Mesendoderm (in vitro differentiated cells): ENCODE data around the gene ADAMTS10.
A peak's percentile ranks its signal among the peaks of the same experiment; 100 is the strongest.

ENCODE experiments used
- DNase-seq: peaks from one replicate; pipeline ENCODE4 v3.0.0; 2013
- H2AK5ac ChIP-seq: 2 replicates; pipeline ENCODE4 v1.6.1; 2013; ENCODE audit warnings: low read length, inconsistent platforms
- H2BK120ac ChIP-seq: 2 replicates; pipeline ENCODE4 v1.6.1; 2013; ENCODE audit warnings: low read depth, mild to moderate bottlenecking, low read length, moderate library complexity, mixed read lengths
- H2BK15ac ChIP-seq: replicated peaks from 2 replicates; pipeline ENCODE4 v1.6.1; 2013; ENCODE audit warnings: low read depth, mild to moderate bottlenecking, moderate library complexity
- H2BK5ac ChIP-seq: 2 replicates; pipeline ENCODE4 v1.6.1; 2013; ENCODE audit warnings: low read length, inconsistent platforms
- H3K18ac ChIP-seq: 2 replicates; pipeline ENCODE4 v1.6.1; 2013; ENCODE audit warnings: mild to moderate bottlenecking, low read length, mixed read lengths
- H3K23ac ChIP-seq: one replicate; pipeline ENCODE4 v1.6.1; 2013; ENCODE audit warnings: low read length
- H3K27ac ChIP-seq: 2 replicates; pipeline ENCODE4 v1.5.1; 2013; ENCODE audit warnings: low read depth, mild to moderate bottlenecking, inconsistent platforms, low read length, moderate library complexity
- H3K27me3 ChIP-seq: 2 replicates; pipeline ENCODE4 v1.6.1; 2013; ENCODE audit warnings: low read length, control low read depth, mild to moderate bottlenecking, inconsistent platforms; ENCODE audit not compliant: insufficient read depth, poor library complexity
- H3K36me3 ChIP-seq: 2 replicates; pipeline ENCODE4 v1.6.1; 2013; ENCODE audit warnings: low read length, inconsistent platforms; ENCODE audit not compliant: control insufficient read depth, insufficient read depth
- H3K4ac ChIP-seq: one replicate; pipeline ENCODE4 v1.6.1; 2013; ENCODE audit warnings: low read depth, mild to moderate bottlenecking, low read length, moderate library complexity
- H3K4me1 ChIP-seq: 2 replicates; pipeline ENCODE4 v1.6.1; 2013; ENCODE audit warnings: low read depth, low read length, inconsistent platforms; ENCODE audit not compliant: control insufficient read depth
- H3K4me2 ChIP-seq: 2 replicates; pipeline ENCODE4 v1.6.1; 2013; ENCODE audit warnings: low read length
- H3K4me3 ChIP-seq: 2 replicates; pipeline ENCODE4 v1.5.1; 2013; ENCODE audit warnings: mild to moderate bottlenecking, low read length
- H3K56ac ChIP-seq: one replicate; pipeline ENCODE4 v1.6.1; 2013; ENCODE audit warnings: low read length
- H3K79me1 ChIP-seq: 2 replicates; pipeline ENCODE4 v1.6.1; 2013; ENCODE audit warnings: low read length, inconsistent platforms
- H3K79me2 ChIP-seq: 2 replicates; pipeline ENCODE4 v1.6.1; 2013; ENCODE audit warnings: mild to moderate bottlenecking, low read length; ENCODE audit not compliant: control insufficient read depth, insufficient read depth
- H3K9ac ChIP-seq: 2 replicates; pipeline ENCODE4 v1.6.1; 2013; ENCODE audit warnings: low read length, inconsistent platforms
- H4K5ac ChIP-seq: one replicate; pipeline ENCODE4 v1.6.1; 2013; ENCODE audit warnings: low read length
- H4K8ac ChIP-seq: one replicate; pipeline ENCODE4 v1.6.1; 2013; ENCODE audit warnings: low read depth, mild to moderate bottlenecking, control low read depth, low read length, moderate library complexity
- WGBS: extraction: QIAGEN DNeasy Blood & Tissue Kit; methylation state at CpG from one replicate; pipeline ENCODE4 v1.1.7; 2013; ENCODE audit warnings: low lambda C conversion rate, missing lambda C conversion rate; ENCODE audit not compliant: insufficient coverage; ENCODE audit errors: extremely low coverage; 5-methylcytosine and 5-hydroxymethylcytosine counted together

ADAMTS10 gene

GRCh38 chr19:8609279-8610040 is 1.1 kb downstream of the ADAMTS10 start:
- H3K9ac ChIP-seq, result peak overlapping the region; percentile 97
- H3K4ac ChIP-seq, result peak overlapping the region; percentile 73
- DNase-seq, result peak; percentile 90
- no peaks in the 10 kb centered on the region for H3K27me3 ChIP-seq
- peak overlapping the region; percentile 96 for H3K4me3 ChIP-seq
- peak overlapping the region; percentile 100 for H3K56ac ChIP-seq
- no peak overlapping the region for H4K5ac ChIP-seq
- H3K23ac ChIP-seq, result peak overlapping the region; percentile 98
- peak overlapping the region; percentile 43 for H3K18ac ChIP-seq
- peaks cover 9% of the 10 kb centered on the region for H3K4me1 ChIP-seq
- H3K79me1 ChIP-seq, result peaks cover 18% of the 10 kb centered on the region
- peak overlapping the region; percentile 100 for H3K4me2 ChIP-seq
- peaks cover 19% of the 10 kb centered on the region for H3K79me2 ChIP-seq
- peak overlapping the region; percentile 80 for H3K27ac ChIP-seq
- H2BK5ac ChIP-seq, result peak overlapping the region; percentile 99
- peak overlapping the region; percentile 16 for H2BK120ac ChIP-seq
- H4K8ac ChIP-seq, result no peak overlapping the region
- no CpG with 5 or more reads among the region's 47 CpGs for WGBS
- no peaks in the 10 kb centered on the region for H3K36me3 ChIP-seq
- peak overlapping the region; percentile 95 for H2AK5ac ChIP-seq
- no peak overlapping the region for H2BK15ac ChIP-seq

DNA sequence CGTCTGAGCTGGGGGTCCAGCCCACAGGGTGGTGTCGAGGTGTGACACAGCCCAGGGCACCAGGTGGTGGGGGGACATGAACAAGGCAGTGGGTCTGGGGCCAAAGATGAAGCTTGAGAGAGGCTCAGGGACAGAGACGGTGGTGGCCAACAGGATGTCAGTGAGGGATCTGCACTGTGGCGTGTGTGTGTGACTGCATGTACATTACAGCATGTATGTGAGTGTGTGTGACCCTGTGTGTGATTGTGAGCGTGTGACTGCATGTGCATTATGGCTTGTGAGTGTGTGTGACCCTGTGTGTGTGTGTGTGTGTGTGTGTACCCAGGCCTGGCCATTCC is 1.6 kb downstream of the ADAMTS10 start:
- Histone ChIP-seq H4K8ac (no peak overlapping the region), H3K4ac (peak overlapping the region; percentile 73), H3K18ac (no peak overlapping the region), H3K9ac (peak overlapping the region; percentile 97), H3K27me3 (no peaks in the 10 kb centered on the region), H3K79me1 (peaks cover 18% of the 10 kb centered on the region), H3K4me2 (peak overlapping the region; percentile 100), H3K79me2 (peaks cover 19% of the 10 kb centered on the region), H4K5ac (no peak overlapping the region), H3K4me1 (peaks cover 9% of the 10 kb centered on the region), H3K4me3 (no peak overlapping the region), H2BK120ac (no peak overlapping the region), H3K36me3 (no peaks in the 10 kb centered on the region), H3K23ac (peak overlapping the region; percentile 95), H3K56ac (peak overlapping the region; percentile 100), H3K27ac (peak overlapping the region; percentile 80), H2BK15ac (no peak overlapping the region), H2AK5ac (peak overlapping the region; percentile 86), H2BK5ac (peak overlapping the region; percentile 77)
- no CpG with 5 or more reads among the region's 5 CpGs for WGBS
- no peak for DNase-seq

DNA sequence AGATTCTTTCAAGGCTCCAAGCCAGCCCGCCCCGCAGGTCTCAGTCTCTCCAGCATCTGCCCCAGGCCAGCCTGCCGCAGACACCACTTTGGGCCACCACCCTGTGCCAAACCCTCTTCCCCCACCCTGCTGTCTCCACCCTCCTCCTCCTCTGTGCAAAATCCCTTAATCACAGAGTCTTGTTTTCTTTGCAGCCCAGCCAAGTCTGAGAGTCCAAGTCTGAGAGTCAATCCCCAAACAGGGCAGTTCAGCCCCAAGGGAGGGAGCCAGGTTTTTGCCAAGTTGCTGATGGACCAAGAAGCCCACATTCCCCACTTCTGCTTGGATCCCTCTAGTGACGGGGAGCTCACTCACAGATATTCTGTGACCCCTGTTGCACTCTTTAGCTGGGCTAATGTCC is 3.1 kb downstream of the ADAMTS10 start:
- no peak overlapping the region for H2BK5ac ChIP-seq
- DNase-seq, result no peak
- H3K4me2 ChIP-seq, result no peak overlapping the region
- no peak overlapping the region for H3K27ac ChIP-seq
- no CpG with 5 or more reads among the region's 4 CpGs for WGBS
- H3K79me1 ChIP-seq, result peaks cover 18% of the 10 kb centered on the region
- no peak overlapping the region for H2BK15ac ChIP-seq
- no peaks in the 10 kb centered on the region for H3K27me3 ChIP-seq
- no peak overlapping the region for H3K4ac ChIP-seq
- no peak overlapping the region for H2AK5ac ChIP-seq
- H3K79me2 ChIP-seq, result peaks cover 19% of the 10 kb centered on the region
- no peaks in the 10 kb centered on the region for H3K36me3 ChIP-seq
- H3K4me3 ChIP-seq, result no peak overlapping the region
- H2BK120ac ChIP-seq, result no peak overlapping the region
- H4K8ac ChIP-seq, result no peak overlapping the region
- no peak overlapping the region for H3K9ac ChIP-seq
- H3K4me1 ChIP-seq, result peaks cover 9% of the 10 kb centered on the region
- no peak overlapping the region for H3K56ac ChIP-seq
- H3K23ac ChIP-seq, result no peak overlapping the region
- H3K18ac ChIP-seq, result no peak overlapping the region
- H4K5ac ChIP-seq, result no peak overlapping the region

GRCh38 chr19:8605514-8605913 is 5.0 kb downstream of the ADAMTS10 start:
- Histone ChIP-seq H2AK5ac (no peak overlapping the region), H2BK120ac (no peak overlapping the region), H3K27me3 (no peaks in the 10 kb centered on the region), H3K56ac (no peak overlapping the region), H3K23ac (no peak overlapping the region), H3K79me2 (peaks cover 19% of the 10 kb centered on the region), H3K4me1 (peaks cover 9% of the 10 kb centered on the region), H3K9ac (no peak overlapping the region), H3K79me1 (peaks cover 18% of the 10 kb centered on the region), H3K27ac (no peak overlapping the region), H4K8ac (no peak overlapping the region), H4K5ac (no peak overlapping the region), H3K4me3 (no peak overlapping the region), H3K4ac (no peak overlapping the region), H2BK15ac (no peak overlapping the region), H2BK5ac (no peak overlapping the region), H3K4me2 (no peak overlapping the region), H3K36me3 (no peaks in the 10 kb centered on the region), H3K18ac (no peak overlapping the region)
- WGBS, result no CpG with 5 or more reads among the region's 17 CpGs
- no peak for DNase-seq

DNA sequence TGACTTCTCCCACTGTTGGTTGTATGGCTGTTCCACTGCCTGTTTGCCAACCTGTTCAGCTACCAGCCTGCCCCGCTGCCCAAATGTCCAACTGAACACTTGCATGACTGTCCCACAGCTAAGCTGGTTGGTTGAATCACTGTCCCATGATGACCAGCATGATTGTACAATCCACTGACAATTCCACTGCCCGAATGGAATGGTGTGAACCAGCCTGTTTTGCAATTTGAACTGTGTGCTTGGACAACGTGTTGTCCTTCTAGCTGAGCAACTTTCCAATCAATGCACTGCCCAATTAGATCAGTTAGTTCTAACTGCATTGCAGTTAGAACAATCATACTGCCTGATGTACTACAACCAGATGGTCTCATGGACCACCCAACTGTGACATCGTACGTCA is 8.7 kb downstream of the ADAMTS10 start:
- Histone ChIP-seq H3K23ac (no peak overlapping the region), H3K4me3 (no peak overlapping the region), H3K36me3 (no peaks in the 10 kb centered on the region), H3K56ac (no peak overlapping the region), H2BK5ac (no peak overlapping the region), H3K9ac (no peak overlapping the region), H2BK120ac (no peak overlapping the region), H3K79me2 (peaks cover under 1% of the 10 kb centered on the region), H3K27ac (no peak overlapping the region), H4K8ac (no peak overlapping the region), H3K4ac (no peak overlapping the region), H4K5ac (no peak overlapping the region), H3K4me1 (no peaks in the 10 kb centered on the region), H2AK5ac (no peak overlapping the region), H3K27me3 (no peaks in the 10 kb centered on the region), H2BK15ac (no peak overlapping the region), H3K4me2 (no peak overlapping the region), H3K79me1 (peaks cover 3% of the 10 kb centered on the region), H3K18ac (no peak overlapping the region)
- WGBS, result no CpG with 5 or more reads among the region's 5 CpGs
- no peak for DNase-seq

DNA sequence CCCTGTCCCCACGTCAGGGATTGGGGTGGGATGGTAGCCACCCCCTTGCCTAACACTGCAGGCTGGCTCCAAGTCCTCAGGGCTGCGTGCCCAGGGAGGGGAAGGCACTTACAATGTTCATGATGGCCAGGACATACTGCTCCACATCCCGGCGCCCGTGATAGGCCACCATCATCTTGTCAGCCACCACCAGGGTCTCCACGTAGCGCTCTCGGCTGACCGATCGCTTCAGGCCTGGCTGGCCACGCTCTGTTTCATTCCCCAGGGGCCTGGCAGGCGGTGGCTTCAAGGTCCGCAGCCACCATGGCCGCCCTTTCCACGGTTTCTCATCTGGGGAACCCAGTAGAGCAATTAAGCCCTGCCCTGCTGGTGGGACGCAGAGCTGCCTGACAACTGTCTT is 9.7 kb downstream of the ADAMTS10 start:
- H3K27ac ChIP-seq, result no peak overlapping the region
- H4K5ac ChIP-seq, result no peak overlapping the region
- H2BK15ac ChIP-seq, result no peak overlapping the region
- H2AK5ac ChIP-seq, result no peak overlapping the region
- no peak overlapping the region for H3K4me2 ChIP-seq
- H3K79me1 ChIP-seq, result no peaks in the 10 kb centered on the region
- H3K4me1 ChIP-seq, result no peaks in the 10 kb centered on the region
- no CpG with 5 or more reads among the region's 16 CpGs for WGBS
- no peak overlapping the region for H2BK120ac ChIP-seq
- H4K8ac ChIP-seq, result no peak overlapping the region
- no peak overlapping the region for H3K4me3 ChIP-seq
- H3K18ac ChIP-seq, result no peak overlapping the region
- no peaks in the 10 kb centered on the region for H3K27me3 ChIP-seq
- H3K56ac ChIP-seq, result no peak overlapping the region
- no peaks in the 10 kb centered on the region for H3K79me2 ChIP-seq
- DNase-seq, result no peak
- H3K36me3 ChIP-seq, result no peaks in the 10 kb centered on the region
- H3K23ac ChIP-seq, result no peak overlapping the region
- H2BK5ac ChIP-seq, result no peak overlapping the region
- H3K9ac ChIP-seq, result no peak overlapping the region
- H3K4ac ChIP-seq, result no peak overlapping the region
